ENCODE results near the gene CMTM7. TPM values are rescaled to one million over a fixed set of nuclear protein-coding genes. Genes with fewer than 3 reads are reported as not detected.
A peak's percentile ranks its signal among the peaks of the same experiment; 100 is the strongest.
"Not testable (repeated sequence)": the region's sequence is repeated elsewhere in the genome, so short reads cannot be mapped to it uniquely, and the experiment has no call there.

Gene CMTM7
- polyA plus RNA-seq, 10 donors, result 14.3 to 25.4 (median 16.8) TPM

GRCh38 chr3:32456429-32457130 is 64.9 kb downstream of the CMTM7 start:
- no peak for DNase-seq

GRCh38 chr3:32457971-32458471 is 66.4 kb downstream of the CMTM7 start:
- DNase-seq, result no peak

DNA sequence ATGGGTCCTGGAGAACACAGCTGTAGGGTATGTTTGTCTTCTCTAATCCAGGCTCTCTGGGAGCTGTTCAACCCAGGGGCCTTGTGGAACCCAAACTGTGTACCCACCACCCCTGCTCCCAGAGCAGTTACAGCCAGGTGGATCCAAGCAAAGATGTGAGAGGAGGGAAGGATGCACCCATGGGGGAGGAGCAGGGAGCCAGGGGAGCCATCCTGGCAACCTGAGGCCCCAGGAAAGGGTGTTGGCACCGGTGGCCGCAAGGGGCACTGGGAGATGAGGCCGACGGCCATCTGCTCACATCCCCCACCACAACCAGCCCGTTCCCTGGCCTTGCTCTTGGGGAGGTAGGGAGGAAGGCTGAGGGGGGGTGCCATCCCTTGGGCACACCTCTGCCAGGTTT is 67.8 kb downstream of the CMTM7 start:
- no peak for DNase-seq

- peak in 1 of 3 donors; percentile 39 for DNase-seq
Observed at GRCh38 chr3:32460031-32460749, 68.5 kb downstream of the CMTM7 start.

GRCh38 chr3:32460817-32461496 is 69.3 kb downstream of the CMTM7 start:
- DNase-seq, result not testable (repeated sequence)

- not testable (repeated sequence) for DNase-seq
Observed at GRCh38 chr3:32462191-32462986, 70.7 kb downstream of the CMTM7 start.

- not testable (repeated sequence) for DNase-seq
Observed at GRCh38 chr3:32463415-32463814, 71.8 kb downstream of the CMTM7 start.

DNA sequence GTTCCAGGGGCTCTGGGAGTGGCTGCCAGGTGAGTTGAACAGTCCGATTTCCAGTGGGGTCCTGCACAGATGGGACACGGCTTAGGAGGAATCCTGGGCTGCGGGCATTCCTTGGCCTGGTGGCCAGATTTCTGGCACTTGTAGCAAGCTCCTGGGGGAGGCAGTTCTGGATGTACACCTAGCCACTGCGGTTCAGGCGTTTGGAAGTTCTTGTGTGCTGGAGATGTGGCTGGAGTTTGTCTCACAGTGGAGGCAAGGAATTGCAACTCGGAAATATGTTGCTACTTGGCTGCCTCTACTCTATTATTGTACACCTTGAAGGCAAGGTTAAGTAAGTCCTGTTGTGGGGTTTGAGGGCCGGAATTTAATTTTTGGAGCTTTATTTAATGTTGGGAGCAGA is 73.1 kb downstream of the CMTM7 start:
- DNase-seq, result not testable (repeated sequence)

GRCh38 chr3:32466808-32467207 is 75.2 kb downstream of the CMTM7 start:
- peak in 1 of 3 donors; percentile 12 for DNase-seq

DNA sequence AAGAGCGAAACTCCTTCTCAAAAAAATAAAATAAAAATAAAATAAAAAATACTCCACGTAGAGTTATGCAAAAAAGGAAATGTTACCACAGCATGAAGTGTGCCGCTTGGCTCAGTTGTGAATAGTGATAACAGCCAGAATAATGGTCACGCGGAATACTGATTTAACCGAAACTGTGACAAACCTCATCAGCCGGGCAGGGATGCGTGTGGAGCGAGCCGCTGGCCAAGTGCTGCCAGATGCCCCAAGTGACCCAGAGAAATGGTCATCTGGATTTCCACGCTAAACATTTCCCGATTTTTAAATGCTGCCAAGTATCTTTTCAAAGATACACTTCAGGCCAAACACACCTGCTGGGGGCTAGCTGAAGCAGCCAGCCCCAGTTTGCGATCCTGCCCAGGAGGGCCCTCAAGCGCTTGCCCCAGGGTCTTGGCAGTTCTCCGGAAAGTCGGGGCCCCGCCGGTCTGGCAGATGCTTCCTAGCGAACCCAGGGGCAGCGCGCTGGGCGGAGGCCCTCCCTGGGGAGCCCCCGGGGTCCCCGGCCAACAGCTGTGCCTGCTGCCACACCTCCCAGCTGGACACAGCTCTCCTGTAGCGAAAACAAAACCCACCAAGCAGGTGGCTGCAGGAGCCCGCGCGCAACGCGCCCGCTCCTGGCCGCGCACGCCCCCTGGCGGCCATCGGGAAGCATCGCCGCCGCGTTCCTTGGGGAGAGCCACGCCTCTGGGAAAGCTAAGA is 75.8 kb downstream of the CMTM7 start:
- peak; percentile 66 to 87 (median 85) for DNase-seq

DNA sequence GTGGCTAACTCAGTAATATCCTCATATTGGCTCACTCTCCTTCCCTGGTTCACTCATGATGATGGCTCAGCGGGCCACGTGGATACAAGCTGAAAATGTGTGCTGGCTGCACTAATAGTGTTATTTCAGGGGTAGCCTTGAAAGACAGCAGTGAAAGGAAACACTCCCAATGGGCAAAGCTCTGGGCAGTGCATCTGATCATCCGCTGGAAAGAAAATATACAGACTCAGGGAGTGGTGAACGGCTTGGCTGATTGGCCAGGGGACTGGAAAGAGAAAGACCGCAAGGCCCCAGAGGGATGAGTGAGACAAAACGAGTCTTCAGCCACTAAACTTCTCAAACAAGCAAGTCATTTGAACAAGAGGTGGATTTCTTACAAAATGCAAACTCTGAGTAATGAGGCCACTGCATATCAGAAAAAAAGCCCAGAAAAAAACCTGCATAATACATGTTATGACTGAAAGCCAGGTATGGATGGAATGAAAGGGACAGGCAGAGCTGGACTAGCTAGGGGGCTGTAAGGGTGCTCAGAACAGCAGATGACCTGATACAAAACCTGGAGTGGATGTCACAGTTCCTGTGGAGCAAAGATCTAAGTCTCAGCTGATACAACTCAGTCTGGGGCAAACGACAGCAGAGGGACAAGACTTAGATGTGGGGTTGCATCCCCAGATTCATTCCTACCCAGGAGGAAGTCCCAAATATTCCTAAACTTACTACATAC is 77.7 kb downstream of the CMTM7 start:
- peak in 1 of 3 donors; percentile 20 for DNase-seq

- DNase-seq, result no peak
Observed at GRCh38 chr3:32470362-32470761, 78.7 kb downstream of the CMTM7 start.

DNA sequence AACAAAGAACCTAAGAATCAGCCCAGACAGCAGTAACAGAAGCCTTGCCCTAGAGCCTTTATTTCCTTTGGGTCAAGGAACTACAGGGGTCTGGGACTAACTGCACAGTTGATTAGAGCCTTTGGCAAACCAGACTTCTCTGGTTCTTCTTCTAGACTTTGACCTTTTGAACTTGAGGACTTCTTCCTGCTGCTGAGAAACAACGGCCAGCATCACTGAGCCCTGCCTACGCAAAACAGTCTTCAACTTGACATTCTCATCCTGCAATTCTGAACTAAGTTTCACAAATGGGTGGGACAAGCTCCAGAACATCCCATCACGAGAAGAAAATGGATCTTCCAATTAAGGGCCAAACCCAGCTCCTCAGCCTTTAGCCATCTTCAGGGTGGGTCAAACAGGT is 79.6 kb downstream of the CMTM7 start:
- DNase-seq, result no peak

DNA sequence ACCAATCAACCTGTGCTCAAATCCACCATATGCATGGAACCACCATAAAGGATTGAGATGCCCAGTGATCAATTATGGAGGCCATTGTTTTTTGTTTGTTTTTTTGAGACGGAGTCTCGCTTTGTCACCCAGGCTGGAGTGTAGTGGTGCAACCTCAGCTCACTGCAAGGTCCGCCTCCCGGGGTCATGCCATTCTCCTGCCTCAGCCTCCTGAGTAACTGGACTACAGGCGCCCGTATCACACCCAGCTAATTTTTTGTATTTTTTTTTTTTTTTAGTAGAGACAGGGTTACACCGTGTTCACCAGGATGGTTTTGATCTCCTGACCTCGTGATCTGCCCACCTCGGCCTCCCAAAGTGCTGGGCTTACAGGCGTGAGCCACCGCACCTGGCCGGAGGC is 80.5 kb downstream of the CMTM7 start:
- not testable (repeated sequence) for DNase-seq

- DNase-seq, result no peak
Observed at GRCh38 chr3:32474201-32474600, 82.5 kb downstream of the CMTM7 start.

DNA sequence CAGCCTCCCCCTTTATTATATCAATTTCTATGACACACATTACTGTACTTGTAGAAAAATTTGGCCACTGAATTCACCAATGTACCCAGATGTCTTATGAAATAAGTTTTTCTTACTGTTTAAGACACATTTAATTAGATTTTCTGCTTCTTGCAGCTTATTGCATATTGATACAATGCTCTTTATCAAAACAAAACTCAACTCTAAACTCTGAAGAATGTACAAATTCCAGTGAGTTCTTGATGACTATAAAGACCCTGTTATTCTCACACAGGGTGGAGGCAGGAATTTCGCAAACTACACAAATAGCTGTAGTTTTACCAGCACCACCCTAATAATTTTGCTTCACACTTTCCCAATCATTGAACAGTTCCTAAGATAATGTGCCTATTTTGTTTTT is 89.0 kb downstream of the CMTM7 start:
- no peak for DNase-seq

- DNase-seq, result no peak
Observed at GRCh38 chr3:32481791-32482631, 90.4 kb downstream of the CMTM7 start.

DNA sequence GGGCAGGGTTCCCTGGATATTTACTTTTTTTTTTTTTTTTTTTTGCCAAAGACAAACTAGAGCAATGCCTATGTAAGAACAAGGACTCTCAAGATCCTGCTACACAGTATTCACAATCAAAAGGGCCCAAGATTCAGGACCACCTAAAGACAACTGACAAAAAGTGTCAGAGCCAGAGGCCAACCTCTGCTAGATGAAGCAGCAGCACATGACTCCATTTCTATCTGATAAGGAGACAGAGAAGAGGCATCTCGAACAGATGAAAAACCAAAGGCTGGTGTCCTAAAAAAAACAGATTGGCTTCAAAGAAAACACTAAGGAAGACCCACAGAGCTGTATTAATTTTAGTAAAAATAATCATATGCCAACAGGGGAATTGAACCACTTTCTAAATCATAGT is 91.0 kb downstream of the CMTM7 start:
- DNase-seq, result no peak

DNA sequence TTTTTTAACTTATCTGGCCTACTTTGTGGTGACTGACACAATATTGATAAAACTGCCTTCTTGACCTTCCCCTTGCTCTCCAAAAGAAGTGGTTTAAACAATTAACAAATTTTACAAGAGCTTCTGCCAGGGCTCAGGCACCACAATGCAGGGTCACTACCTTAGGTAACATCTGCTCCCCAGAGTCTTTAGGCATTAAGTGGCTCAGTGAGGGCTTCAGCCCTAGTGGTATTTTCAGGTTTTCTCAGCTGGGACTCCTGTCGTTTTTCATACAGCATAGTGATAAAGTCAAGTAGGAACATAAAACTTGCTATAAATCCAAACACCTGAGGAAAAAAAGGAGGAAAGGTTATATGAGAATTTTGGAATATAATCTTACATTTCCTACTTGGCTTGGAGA is 92.1 kb downstream of the CMTM7 start:
- DNase-seq, result no peak
